ENCODE measurements around the gene TNFSF4. TPM values are rescaled to one million over a fixed set of nuclear protein-coding genes. Genes with fewer than 3 reads are reported as not detected.

Gene TNFSF4
- total RNA-seq, 1 experiment from 2014 or later = 0.89 TPM

GRCh38 chr1:173210283-173210682, 3.2 kb upstream of the TNFSF4 start:
- Histone ChIP-seq H3K9me2 (ENCODE audit: insufficient read depth) (no peaks in the 10 kb centered on the region), H4K20me1 (ENCODE audit: insufficient read depth) (no peaks in the 10 kb centered on the region), H3K27me3 (ENCODE audit: insufficient read depth, low read length) (no peaks in the 10 kb centered on the region), H3K4me1 (ENCODE audit: control insufficient read depth in 1 of 2, insufficient read depth in 2 of 2, low read length in 2 of 2) (peaks cover 12 to 21% of the 10 kb centered on the region in 2 experiments; a peak in 3 of 4 replicates), H3K9ac (ENCODE audit: low read length) (no peak overlapping the region), H3K4me2 (ENCODE audit: low read length) (no peak overlapping the region), H2AFZ (ENCODE audit: low read depth, low read length, poor library complexity, severe bottlenecking) (no peak overlapping the region), H3K4me3 (replicated peaks in 1 of 2; ENCODE audit: low read depth in 1 of 2, low read length in 2 of 2) (no peak overlapping the region), H3K36me3 (ENCODE audit: control insufficient read depth in 1 of 2, insufficient read depth in 2 of 2, low read length in 2 of 2) (no peaks in the 10 kb centered on the region), H3K9me3 (ENCODE audit: control insufficient read depth in 1 of 2, insufficient read depth in 1 of 2, low read depth in 1 of 2, low read length in 2 of 2) (no peaks in the 10 kb centered on the region), H3K27ac (ENCODE audit: low read depth, low read length) (no peak overlapping the region), H3K79me2 (ENCODE audit: insufficient read depth, low read length) (no peaks in the 10 kb centered on the region)
- BruUV-seq (replicated peaks) = no TSS peak
- ATAC-seq (no peak), DNase-seq (ENCODE audit: low read depth, low spot score) (no peak)
- POLR2A ChIA-PET = interaction anchor here (0.5 kb wide), 1 partner anchor 218 kb away, joined by 3 read pairs; no protein-coding TSS in a partner anchor
- TF ChIP-seq POLR2A (IDR thresholded peaks at IDR 0.05; ENCODE audit: borderline replicate concordance, extremely low read depth, insufficient read depth, insufficient read length) (no peak), JUND (IDR thresholded peaks at IDR 0.05) (no peak), REST (IDR thresholded peaks at IDR 0.05; ENCODE audit: low read depth) (no peak), SP1 (IDR thresholded peaks at IDR 0.05; ENCODE audit: low read depth) (no peak), EGR1 (IDR thresholded peaks at IDR 0.05; ENCODE audit: low read depth) (no peak), SRF (IDR thresholded peaks at IDR 0.05; ENCODE audit: low read depth) (no peak), ATF3 (IDR thresholded peaks at IDR 0.05) (no peak), ZFX (IDR thresholded peaks at IDR 0.05) (no peak), SIN3A (IDR thresholded peaks at IDR 0.05; ENCODE audit: low read depth) (no peak), POLR2AphosphoS5 (IDR thresholded peaks at IDR 0.05; ENCODE audit: low read depth, low read length) (no peak), TCF7L2 (IDR thresholded peaks at IDR 0.05; ENCODE audit: borderline replicate concordance, extremely low read depth, insufficient read depth, insufficient read length) (no peak), CTCF (IDR thresholded peaks at IDR 0.05 in 2 of 3, conservative IDR thresholded peaks at IDR 0.05 in 1 of 3; ENCODE audit: borderline replicate concordance in 1 of 3, insufficient read depth in 1 of 3, low read depth in 2 of 3, low read length in 2 of 3) (no peak), ELF1 (IDR thresholded peaks at IDR 0.05; ENCODE audit: borderline replicate concordance, low read depth) (no peak), EZH2phosphoT487 (IDR thresholded peaks at IDR 0.05; ENCODE audit: borderline replicate concordance) (no peak), FOSL1 (IDR thresholded peaks at IDR 0.05; ENCODE audit: low read depth) (no peak), YY1 (IDR thresholded peaks at IDR 0.05; ENCODE audit: extremely low read depth, insufficient replicate concordance, low read depth, low read length) (no peak), MAX (IDR thresholded peaks at IDR 0.05) (no peak), CBX3 (IDR thresholded peaks at IDR 0.05; ENCODE audit: low read depth) (no peak)
- CTCF ChIA-PET = interaction anchor here (2.6 kb wide), 1 partner anchor 384 kb away, joined by 6 read pairs; no protein-coding TSS in a partner anchor
- intact Hi-C loops (cut with micrococcal nuclease) = no loop called here
- RAD21 ChIA-PET (ENCODE audit: low non-redundant PET in 1 of 2, low total read pairs in 2 of 2, uncharacterized antibody in 2 of 2, unreplicated experiment in 2 of 2) = no interaction called here
